K562 (cell line): ENCODE results near the gene MMP15. TPM values are rescaled to one million over a fixed set of nuclear protein-coding genes. Genes with fewer than 3 reads are reported as not detected.

ENCODE experiments used
- ATAC-seq: fragments of 200-7000 bp; cut with Tn5 transposase; 3 replicates; pipeline ENCODE4 v1.9.1; 2020; ENCODE audit warnings: moderate library complexity
- BruUV-seq: library from RNA; stranded (reverse); fragments of 400-500 nt; replicated peaks from 2 replicates; lab custom pipeline; 2021; lab: Mats Ljungman, UMichigan
- CTCF ChIA-PET: fragments of 300-600 bp; formaldehyde crosslinking; extraction: SDS; loops from one replicate; lab custom pipeline; 2021; ENCODE audit warnings: low intra/inter-chr PET ratio; lab: Yijun Ruan, JAX
- POLR2A ChIA-PET: fragments of 300-600, 350-650 bp; sonication (Branson Sonifier 250); formaldehyde crosslinking; extraction: SDS; loops from one replicate; lab custom pipeline; 2021; ENCODE audit warnings: antibody characterized with exemption, inconsistent platforms; lab: Yijun Ruan, JAX
- DNase-seq, 4 experiments: peaks; one replicate each; pipeline versions ENCODE4 v3.0.0 to v3.0.0-alpha.2; 2011 to 2018; ENCODE audit warnings: low spot score in 3 of 4, mixed read lengths in 3 of 4; ENCODE audit errors: extremely low read depth in 1 of 4
- FAIRE-seq: peaks from 2 replicates; lab custom pipeline; 2011; peaks lifted over from hg19 to GRCh38; lab: Jason Lieb, UNC
- H2AFZ ChIP-seq: 2 replicates; pipeline ENCODE4 v1.6.0; 2011; ENCODE audit warnings: low read depth, low read length, control low read depth, inconsistent platforms
- H3K27ac ChIP-seq: fragments of 200-600 bp; 3 replicates; pipeline ENCODE4 v1.8.0; 2011; ENCODE audit warnings: low read depth, mild to moderate bottlenecking, control low read depth, inconsistent platforms, low read length, moderate library complexity, mixed read lengths; ENCODE audit errors: extremely low read depth
- H3K27me3 ChIP-seq, 2 experiments: fragments of 300-600 bp in 1 of 2; 2 replicates in 1 of 2; 3 replicates in 1 of 2; pipeline versions ENCODE4 v1.6.0 to v1.8.0; 2011; ENCODE audit warnings: inconsistent platforms in 2 of 2, low read length in 2 of 2, mild to moderate bottlenecking in 1 of 2, mixed read lengths in 1 of 2, moderate library complexity in 1 of 2; ENCODE audit not compliant: control insufficient read depth in 2 of 2, insufficient read depth in 2 of 2
- H3K36me3 ChIP-seq: fragments of 300-600 bp; 3 replicates; pipeline ENCODE4 v1.8.0; 2011; ENCODE audit warnings: mild to moderate bottlenecking, low read length, inconsistent platforms; ENCODE audit not compliant: control insufficient read depth, insufficient read depth
- H3K4me1 ChIP-seq, 2 experiments: fragments of 200-600 bp in 1 of 2; replicated peaks in 1 of 2; 2 replicates in 1 of 2; 3 replicates in 1 of 2; pipeline versions ENCODE4 v1.5.1 to v1.8.0; 2011; ENCODE audit warnings: inconsistent platforms in 2 of 2, low read length in 2 of 2, mild to moderate bottlenecking in 1 of 2, mixed read lengths in 1 of 2, moderate library complexity in 1 of 2; ENCODE audit not compliant: control insufficient read depth in 2 of 2, insufficient read depth in 2 of 2
- H3K4me2 ChIP-seq: 2 replicates; pipeline ENCODE4 v1.6.1; 2011; ENCODE audit warnings: low read length, control low read depth, inconsistent platforms, mixed read lengths; ENCODE audit not compliant: insufficient read depth
- H3K4me3 ChIP-seq: fragments of 200-600 bp; sonication (generic), shearing (Covaris generic); 2 replicates; pipeline ENCODE4 v1.5.1; 2016; ENCODE audit warnings: control low read depth, inconsistent platforms
- H3K79me2 ChIP-seq: fragments of 200-600 bp; 3 replicates; pipeline ENCODE4 v1.8.0; 2011; ENCODE audit warnings: low read length, inconsistent platforms; ENCODE audit not compliant: control insufficient read depth, insufficient read depth
- H3K9ac ChIP-seq, 2 experiments: 2 replicates each; pipeline versions ENCODE4 v1.6.0 to v1.6.1; 2011; ENCODE audit warnings: low read depth in 2 of 2, low read length in 2 of 2, control low read depth in 1 of 2, inconsistent platforms in 1 of 2, mild to moderate bottlenecking in 1 of 2, mixed read lengths in 1 of 2; ENCODE audit not compliant: insufficient read depth in 1 of 2
- H3K9me1 ChIP-seq: one replicate; pipeline ENCODE4 v1.6.0; 2011; ENCODE audit warnings: inconsistent platforms, mild to moderate bottlenecking, low read length, moderate library complexity; ENCODE audit not compliant: control insufficient read depth, insufficient read depth
- H3K9me3 ChIP-seq: replicated peaks from 2 replicates; pipeline ENCODE4 v1.5.1; 2011; ENCODE audit warnings: low read depth, low read length, inconsistent platforms; ENCODE audit not compliant: control insufficient read depth, insufficient read depth
- H4K20me1 ChIP-seq: replicated peaks from 2 replicates; pipeline ENCODE4 v1.6.1; 2011; ENCODE audit warnings: low read length, inconsistent platforms, mixed read lengths; ENCODE audit not compliant: control insufficient read depth, insufficient read depth
- SUPT5H ChIP-seq: fragments of 450-650 bp; IDR thresholded peaks from 2 replicates; pipeline ENCODE4 v1.6.1; 2016
- ZNF695 ChIP-seq: fragments of 450-650 bp; formaldehyde crosslinking; IDR thresholded peaks from 2 replicates; pipeline ENCODE4 v1.4.0; 2020; ENCODE audit warnings: mild to moderate bottlenecking, moderate library complexity
- ZNF75A ChIP-seq: fragments of 450-650 bp; formaldehyde crosslinking; IDR thresholded peaks from 2 replicates; pipeline ENCODE4 v1.4.0; 2020; ENCODE audit warnings: mild to moderate bottlenecking
- WGBS: fragments of 100-300 bp; shearing (Covaris generic); methylation state at CpG from one replicate; pipeline ENCODE4 v1.1.6; 2016; ENCODE audit warnings: low coverage, mixed read lengths; ENCODE audit not compliant: insufficient coverage; ENCODE audit errors: missing lambda C conversion rate; 5-methylcytosine and 5-hydroxymethylcytosine counted together
- in situ Hi-C: fragments of 300-500 bp; cut with MboI; formaldehyde crosslinking; loops from 4 replicates; pipeline ENCODE4 v1.15.0; 2018; ENCODE audit warnings: inconsistent platforms, mixed read lengths
- intact Hi-C: fragments of 100-400 bp; cut with micrococcal nuclease; formaldehyde crosslinking; loops from 2 replicates; pipeline ENCODE4 v1.14.2; 2022
- polyA plus RNA-seq, 8 experiments: library from polyadenylated mRNA; depleted of rRNA in 4 of 8; stranded (reverse) in 5 of 8; unstranded in 3 of 8; fragments of >200 nt; fragmentation: Nextera tagmentation in 2 of 8; fragmentation: Illumina TruSeq in 1 of 8; extraction: Ambion mirVana in 2 of 8; extraction: Trizol in 1 of 8; gene quantifications; 2 replicates each; pipeline versions ENCODE4 v1.2.1 to v1.2.3, GENCODE V29; 2011 to 2014; ENCODE audit warnings: inconsistent platforms in 1 of 8, missing spikeins in 1 of 8
- total RNA-seq, 7 experiments: library from RNA; depleted of rRNA in 6 of 7; stranded (reverse); fragments of >200 nt in 6 of 7; fragmentation: Illumina TruSeq in 2 of 7; extraction: Trizol in 2 of 7; gene quantifications; 2 replicates each; pipeline versions ENCODE4 v1.2.1 to v1.2.3, GENCODE V29; 2011 to 2021; ENCODE audit warnings: low replicate concordance in 1 of 7
- TF ChIP-seq, protein P1 (sequence below): IDR thresholded peaks from 3 replicates; pipeline ENCODE4 v1.6.1; 2011; ENCODE audit warnings: borderline replicate concordance, mild to moderate bottlenecking, moderate library complexity; ENCODE audit not compliant: insufficient read length; ENCODE audit errors: extremely low read depth
- TF ChIP-seq, protein P2 (sequence below): fragments of 450-650 bp; formaldehyde crosslinking; IDR thresholded peaks from 2 replicates; pipeline ENCODE4 v1.4.0; 2020; ENCODE audit warnings: mild to moderate bottlenecking, moderate library complexity

Gene MMP15
- total and polyA plus RNA-seq, 9 of the 15 experiments (the other 6 are each of a cell fraction or from before 2014, with no cell fraction given) = 0.01 to 20.4 (median 5.5) TPM

DNA sequence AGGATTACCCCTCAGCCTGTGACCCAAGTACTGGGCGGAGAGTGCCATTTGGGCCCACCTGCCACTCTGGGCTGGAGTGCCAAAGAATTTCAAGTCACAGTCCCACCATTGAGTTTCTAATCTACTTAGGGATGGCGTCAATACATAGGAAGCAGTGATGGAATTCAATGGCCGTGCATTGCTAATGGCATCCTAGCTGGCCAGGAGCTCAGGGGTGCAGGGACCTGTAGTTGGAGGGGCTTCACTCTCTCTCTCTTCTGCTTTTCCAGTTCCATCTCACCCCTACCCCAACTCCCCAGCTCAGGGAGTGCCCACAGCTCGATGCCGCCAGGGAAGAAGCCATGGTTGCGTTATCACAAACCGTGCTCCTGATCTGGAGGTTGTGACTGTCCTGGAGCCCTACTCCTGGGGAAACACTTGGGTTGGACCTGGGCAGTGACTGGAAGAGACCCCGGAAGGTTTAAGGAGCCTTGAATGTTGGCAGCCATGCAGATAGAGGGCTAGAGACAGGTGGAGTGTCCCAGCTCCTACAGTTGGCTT, 2.4 kb downstream of the MMP15 start (continued):
- TF ChIP-seq, protein P1, sequence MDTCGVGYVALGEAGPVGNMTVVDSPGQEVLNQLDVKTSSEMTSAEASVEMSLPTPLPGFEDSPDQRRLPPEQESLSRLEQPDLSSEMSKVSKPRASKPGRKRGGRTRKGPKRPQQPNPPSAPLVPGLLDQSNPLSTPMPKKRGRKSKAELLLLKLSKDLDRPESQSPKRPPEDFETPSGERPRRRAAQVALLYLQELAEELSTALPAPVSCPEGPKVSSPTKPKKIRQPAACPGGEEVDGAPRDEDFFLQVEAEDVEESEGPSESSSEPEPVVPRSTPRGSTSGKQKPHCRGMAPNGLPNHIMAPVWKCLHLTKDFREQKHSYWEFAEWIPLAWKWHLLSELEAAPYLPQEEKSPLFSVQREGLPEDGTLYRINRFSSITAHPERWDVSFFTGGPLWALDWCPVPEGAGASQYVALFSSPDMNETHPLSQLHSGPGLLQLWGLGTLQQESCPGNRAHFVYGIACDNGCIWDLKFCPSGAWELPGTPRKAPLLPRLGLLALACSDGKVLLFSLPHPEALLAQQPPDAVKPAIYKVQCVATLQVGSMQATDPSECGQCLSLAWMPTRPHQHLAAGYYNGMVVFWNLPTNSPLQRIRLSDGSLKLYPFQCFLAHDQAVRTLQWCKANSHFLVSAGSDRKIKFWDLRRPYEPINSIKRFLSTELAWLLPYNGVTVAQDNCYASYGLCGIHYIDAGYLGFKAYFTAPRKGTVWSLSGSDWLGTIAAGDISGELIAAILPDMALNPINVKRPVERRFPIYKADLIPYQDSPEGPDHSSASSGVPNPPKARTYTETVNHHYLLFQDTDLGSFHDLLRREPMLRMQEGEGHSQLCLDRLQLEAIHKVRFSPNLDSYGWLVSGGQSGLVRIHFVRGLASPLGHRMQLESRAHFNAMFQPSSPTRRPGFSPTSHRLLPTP = no peak
- TF ChIP-seq SUPT5H (no peak), ZNF695 (CRISPR knock-in tag) (no peak)
- TF ChIP-seq, protein P2, sequence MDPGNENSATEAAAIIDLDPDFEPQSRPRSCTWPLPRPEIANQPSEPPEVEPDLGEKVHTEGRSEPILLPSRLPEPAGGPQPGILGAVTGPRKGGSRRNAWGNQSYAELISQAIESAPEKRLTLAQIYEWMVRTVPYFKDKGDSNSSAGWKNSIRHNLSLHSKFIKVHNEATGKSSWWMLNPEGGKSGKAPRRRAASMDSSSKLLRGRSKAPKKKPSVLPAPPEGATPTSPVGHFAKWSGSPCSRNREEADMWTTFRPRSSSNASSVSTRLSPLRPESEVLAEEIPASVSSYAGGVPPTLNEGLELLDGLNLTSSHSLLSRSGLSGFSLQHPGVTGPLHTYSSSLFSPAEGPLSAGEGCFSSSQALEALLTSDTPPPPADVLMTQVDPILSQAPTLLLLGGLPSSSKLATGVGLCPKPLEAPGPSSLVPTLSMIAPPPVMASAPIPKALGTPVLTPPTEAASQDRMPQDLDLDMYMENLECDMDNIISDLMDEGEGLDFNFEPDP (CRISPR knock-in tag) = no peak
- TF ChIP-seq, all 486 proteins: peak for 0

- ATAC-seq (no peak), DNase-seq (no peak), FAIRE-seq (no peak)
- Histone ChIP-seq H3K27ac (no peak overlapping the region), H3K4me1 (peaks cover 24 to 68% of the 10 kb centered on the region in 2 experiments), H3K4me2 (no peak overlapping the region), H3K79me2 (peaks cover 21% of the 10 kb centered on the region; the same call in 2 of the 3 replicates), H3K9me3 (no peaks in the 10 kb centered on the region), H3K27me3 (no peaks in the 10 kb centered on the region), H2AFZ (no peak overlapping the region), H4K20me1 (peaks cover 6% of the 10 kb centered on the region), H3K36me3 (no peaks in the 10 kb centered on the region), H3K4me3 (no peak overlapping the region), H3K9me1 (peaks cover 3% of the 10 kb centered on the region), H3K9ac (peak overlapping the region in 1 of 2 experiments; percentile 18; a peak in 2 of 4 replicates)
- 61% methylated on average over 4 of the region's 6 CpGs for WGBS
- POLR2A ChIA-PET = interaction anchor here (0.7 to 1.1 kb wide), 4 partner anchors 14 to 155 kb away, joined by 3 to 4 read pairs (median 4); no protein-coding TSS in a partner anchor
- no TSS peak for BruUV-seq
- CTCF ChIA-PET = no interaction called here
- in situ Hi-C loops (no loop called here), intact Hi-C loops (loop anchor here (10.0 kb wide), 2 partner anchors 166 to 726 kb away; partner anchors contain the start of gene CSNK2A2)
- TF ChIP-seq ZNF75A (CRISPR knock-in tag) = no peak
Measured at GRCh38 chr16:58028541-58029070, 3.1 kb downstream of the MMP15 start.
